Central memory CD8-positive, alpha-beta T cell (primary cell): ENCODE data around the gene SCUBE1.

Experiments used
- ATAC-seq: fragments of 150-1000 bp; cut with Tn5 transposase; replicated peaks from 2 replicates; pipeline ENCODE4 v1.10.0; 2022; ENCODE audit warnings: mild to moderate bottlenecking, moderate FRiP score, moderate number of reproducible peaks; ENCODE audit not compliant: poor library complexity, severe bottlenecking; ENCODE audit errors: extremely low read depth
- DNase-seq, 2 donors: peaks; one replicate each; pipeline ENCODE4 v3.0.0; 2021; ENCODE audit warnings: low spot score in 2 of 2
- H3K27ac Mint-ChIP-seq: one replicate; pipeline ENCODE4 v1.8.0; 2022; ENCODE audit warnings: low read depth, mild to moderate bottlenecking, moderate library complexity, mixed read lengths
- H3K27me3 Mint-ChIP-seq: one replicate; pipeline ENCODE4 v1.8.0; 2022; ENCODE audit warnings: mixed read lengths
- H3K36me3 Mint-ChIP-seq: one replicate; pipeline ENCODE4 v1.8.0; 2022; ENCODE audit warnings: mild to moderate bottlenecking, moderate library complexity, mixed read lengths; ENCODE audit not compliant: insufficient read depth
- H3K4me1 Mint-ChIP-seq: one replicate; pipeline ENCODE4 v1.8.0; 2022; ENCODE audit warnings: mixed read lengths
- H3K4me3 Mint-ChIP-seq: one replicate; pipeline ENCODE4 v1.8.0; 2022; ENCODE audit warnings: mild to moderate bottlenecking, moderate library complexity, mixed read lengths
- H3K9me3 Mint-ChIP-seq: one replicate; pipeline ENCODE4 v1.8.0; 2022; ENCODE audit warnings: mixed read lengths

Gene SCUBE1

GRCh38 chr22:43186272-43187170, 156.7 kb downstream of the SCUBE1 start, which contains the start of gene TTLL12:
TSS of gene TTLL12 (minus strand) at chr22:43187134. CDS start at chr22:43187069, 65 bp downstream.
- H3K4me1 Mint-ChIP-seq: peaks cover 11% of the 10 kb centered on the region
- peak within 1 kb of the TSS; percentile 73 for H3K4me3 Mint-ChIP-seq

GRCh38 chr22:43185860-43186261, 157.3 kb downstream of the SCUBE1 start:
- Mint-ChIP-seq H3K27ac (no peak overlapping the region), H3K4me3 (peak overlapping the region; percentile 59), H3K27me3 (no peaks in the 10 kb centered on the region), H3K4me1 (peaks cover 12% of the 10 kb centered on the region), H3K36me3 (peaks cover 5% of the 10 kb centered on the region), H3K9me3 (no peaks in the 10 kb centered on the region)
- ATAC-seq (no peak), DNase-seq (no peak)

More at GRCh38 chr22:43186272-43187170, 156.7 kb downstream of the SCUBE1 start, which contains the start of gene TTLL12:
- Mint-ChIP-seq H3K27me3 (no peaks in the 10 kb centered on the region), H3K9me3 (no peaks in the 10 kb centered on the region), H3K27ac (peak within 1 kb of the TSS; percentile 95), H3K36me3 (peaks cover 3% of the 10 kb centered on the region)
- DNase-seq: peak; percentile 32 to 34
- ATAC-seq: peak; percentile 27

- no peak overlapping the region for H3K27ac Mint-ChIP-seq
- H3K4me1 Mint-ChIP-seq: peaks cover 12% of the 10 kb centered on the region
- no peaks in the 10 kb centered on the region for H3K9me3 Mint-ChIP-seq
- peaks cover 10% of the 10 kb centered on the region for H3K36me3 Mint-ChIP-seq
- ATAC-seq (no peak), DNase-seq (no peak)
- no peaks in the 10 kb centered on the region for H3K27me3 Mint-ChIP-seq
- no peak overlapping the region for H3K4me3 Mint-ChIP-seq
These were observed 159.5 kb downstream of the SCUBE1 start for GRCh38 chr22:43183496-43184277.

- DNase-seq (no peak), ATAC-seq (no peak)
- Mint-ChIP-seq H3K36me3 (peaks cover 13% of the 10 kb centered on the region), H3K9me3 (no peaks in the 10 kb centered on the region), H3K4me1 (peaks cover 12% of the 10 kb centered on the region), H3K27me3 (no peaks in the 10 kb centered on the region), H3K4me3 (no peak overlapping the region), H3K27ac (no peak overlapping the region)
These were observed 160.4 kb downstream of the SCUBE1 start for GRCh38 chr22:43182726-43183125.

GRCh38 chr22:43182118-43182517, 161.1 kb downstream of the SCUBE1 start:
- Mint-ChIP-seq H3K27ac (peak overlapping the region; percentile 77), H3K27me3 (no peaks in the 10 kb centered on the region)
- no peak for ATAC-seq

GRCh38 chr22:43181321-43182076, 161.7 kb downstream of the SCUBE1 start:
- Mint-ChIP-seq H3K36me3 (peaks cover 9% of the 10 kb centered on the region), H3K4me1 (peaks cover 12% of the 10 kb centered on the region), H3K9me3 (no peaks in the 10 kb centered on the region), H3K27ac (peak overlapping the region; percentile 77), H3K4me3 (no peak overlapping the region), H3K27me3 (no peaks in the 10 kb centered on the region)
- no peak for ATAC-seq
- DNase-seq: no peak

More at GRCh38 chr22:43182118-43182517, 161.1 kb downstream of the SCUBE1 start:
- no peak for DNase-seq
- H3K4me3 Mint-ChIP-seq: no peak overlapping the region
- H3K9me3 Mint-ChIP-seq: no peaks in the 10 kb centered on the region
- H3K36me3 Mint-ChIP-seq: peaks cover 11% of the 10 kb centered on the region
- peaks cover 12% of the 10 kb centered on the region for H3K4me1 Mint-ChIP-seq

GRCh38 chr22:43180670-43181069, 162.5 kb downstream of the SCUBE1 start:
- peaks cover 9% of the 10 kb centered on the region for H3K36me3 Mint-ChIP-seq
- peaks cover 12% of the 10 kb centered on the region for H3K4me1 Mint-ChIP-seq
- no peaks in the 10 kb centered on the region for H3K27me3 Mint-ChIP-seq
- no peak overlapping the region for H3K27ac Mint-ChIP-seq
- no peak overlapping the region for H3K4me3 Mint-ChIP-seq
- no peak for ATAC-seq
- no peak for DNase-seq
- H3K9me3 Mint-ChIP-seq: no peaks in the 10 kb centered on the region

- no peaks in the 10 kb centered on the region for H3K27me3 Mint-ChIP-seq
- DNase-seq (no peak), ATAC-seq (no peak)
- no peaks in the 10 kb centered on the region for H3K9me3 Mint-ChIP-seq
- peaks cover 12% of the 10 kb centered on the region for H3K4me1 Mint-ChIP-seq
- H3K27ac Mint-ChIP-seq: no peak overlapping the region
- peaks cover 9% of the 10 kb centered on the region for H3K36me3 Mint-ChIP-seq
- no peak overlapping the region for H3K4me3 Mint-ChIP-seq
These were observed 163.3 kb downstream of the SCUBE1 start for GRCh38 chr22:43179911-43180195.

- peaks cover 9% of the 10 kb centered on the region for H3K36me3 Mint-ChIP-seq
- no peaks in the 10 kb centered on the region for H3K27me3 Mint-ChIP-seq
- no peak for DNase-seq
- ATAC-seq: no peak
- H3K27ac Mint-ChIP-seq: no peak overlapping the region
- no peak overlapping the region for H3K4me3 Mint-ChIP-seq
- peaks cover 9% of the 10 kb centered on the region for H3K4me1 Mint-ChIP-seq
- no peaks in the 10 kb centered on the region for H3K9me3 Mint-ChIP-seq
These were observed 163.8 kb downstream of the SCUBE1 start for GRCh38 chr22:43179146-43179910.

- peaks cover 12% of the 10 kb centered on the region for H3K36me3 Mint-ChIP-seq
- ATAC-seq (no peak), DNase-seq (no peak)
- H3K27me3 Mint-ChIP-seq: no peaks in the 10 kb centered on the region
- H3K9me3 Mint-ChIP-seq: no peaks in the 10 kb centered on the region
- no peak overlapping the region for H3K4me3 Mint-ChIP-seq
- H3K27ac Mint-ChIP-seq: no peak overlapping the region
- H3K4me1 Mint-ChIP-seq: peaks cover 5% of the 10 kb centered on the region
These were observed 165.7 kb downstream of the SCUBE1 start for GRCh38 chr22:43177479-43177878.

- H3K4me1 Mint-ChIP-seq: no peaks in the 10 kb centered on the region
- H3K36me3 Mint-ChIP-seq: peaks cover 12% of the 10 kb centered on the region
- no peak for DNase-seq
- no peak for ATAC-seq
- no peaks in the 10 kb centered on the region for H3K9me3 Mint-ChIP-seq
- H3K4me3 Mint-ChIP-seq: no peak overlapping the region
- no peaks in the 10 kb centered on the region for H3K27me3 Mint-ChIP-seq
- H3K27ac Mint-ChIP-seq: no peak overlapping the region
These were observed 167.1 kb downstream of the SCUBE1 start for GRCh38 chr22:43176090-43176489.
